Mammary epithelial cell (primary cell): Measurements from ENCODE around the gene ERC1.

Experiments used
- CTCF ChIP-seq, 2 donors: IDR thresholded peaks in 1 of 2; conservative IDR thresholded peaks in 1 of 2; 2 replicates each; pipeline ENCODE4 v1.5.1; 2011 to 2012; ENCODE audit warnings: inconsistent platforms in 2 of 2, low read length in 2 of 2, mild to moderate bottlenecking in 2 of 2, control low read depth in 1 of 2, low read depth in 1 of 2; ENCODE audit not compliant: insufficient read depth in 1 of 2; ENCODE audit errors: extremely low read depth in 1 of 2
- EZH2 ChIP-seq: IDR thresholded peaks from 2 replicates; pipeline ENCODE4 v1.6.1; 2012; ENCODE audit warnings: low read length, inconsistent platforms, borderline replicate concordance

GRCh38 chr12:977156-977555, 13.9 kb upstream of the ERC1 start:
- TF ChIP-seq EZH2 (no peak), CTCF (conservative IDR thresholded peaks at IDR 0.05 in 1 of 2, IDR thresholded peaks at IDR 0.05 in 1 of 2; ENCODE audit: extremely low read depth in 1 of 2, insufficient read depth in 1 of 2, low read depth in 1 of 2, low read length in 2 of 2) (no peak)
